ENCODE data around the gene CYP46A1.

Gene CYP46A1

DNA sequence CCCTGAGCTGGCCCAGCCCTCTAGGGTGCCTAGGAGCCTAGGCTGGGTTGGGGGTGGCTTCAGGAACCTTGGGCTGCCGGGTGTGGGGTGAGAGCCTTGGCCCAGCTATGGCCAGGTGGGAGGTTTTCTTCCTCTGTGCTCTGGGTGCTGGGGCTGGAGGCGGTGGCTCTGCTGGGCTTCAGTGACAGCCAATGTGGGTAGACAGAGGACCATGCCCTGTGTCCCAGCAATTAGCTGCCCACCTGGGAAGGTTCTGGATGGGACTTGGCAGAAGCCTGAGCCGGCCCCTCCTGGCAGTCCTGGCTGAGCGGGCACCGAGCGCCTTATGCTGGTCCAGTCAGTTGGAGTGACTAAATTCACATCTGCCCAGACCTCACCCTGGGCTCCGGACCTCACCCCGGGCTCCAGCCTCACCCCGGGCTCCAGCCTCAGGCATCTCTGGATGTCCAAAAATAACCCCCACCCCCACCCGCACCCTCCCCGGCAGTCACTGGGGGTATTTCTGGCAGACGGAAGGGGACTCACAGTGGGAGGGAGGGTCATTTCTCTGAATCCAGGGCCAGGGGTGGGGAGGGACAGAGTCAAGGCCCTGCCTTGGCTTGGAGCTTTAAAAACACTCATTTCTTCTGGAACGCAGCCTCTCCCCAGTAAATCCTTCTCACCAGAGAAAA, 46.9 kb downstream of the CYP46A1 start:
- no peak for DNase-seq (ENCODE audit: low spot score)

DNA sequence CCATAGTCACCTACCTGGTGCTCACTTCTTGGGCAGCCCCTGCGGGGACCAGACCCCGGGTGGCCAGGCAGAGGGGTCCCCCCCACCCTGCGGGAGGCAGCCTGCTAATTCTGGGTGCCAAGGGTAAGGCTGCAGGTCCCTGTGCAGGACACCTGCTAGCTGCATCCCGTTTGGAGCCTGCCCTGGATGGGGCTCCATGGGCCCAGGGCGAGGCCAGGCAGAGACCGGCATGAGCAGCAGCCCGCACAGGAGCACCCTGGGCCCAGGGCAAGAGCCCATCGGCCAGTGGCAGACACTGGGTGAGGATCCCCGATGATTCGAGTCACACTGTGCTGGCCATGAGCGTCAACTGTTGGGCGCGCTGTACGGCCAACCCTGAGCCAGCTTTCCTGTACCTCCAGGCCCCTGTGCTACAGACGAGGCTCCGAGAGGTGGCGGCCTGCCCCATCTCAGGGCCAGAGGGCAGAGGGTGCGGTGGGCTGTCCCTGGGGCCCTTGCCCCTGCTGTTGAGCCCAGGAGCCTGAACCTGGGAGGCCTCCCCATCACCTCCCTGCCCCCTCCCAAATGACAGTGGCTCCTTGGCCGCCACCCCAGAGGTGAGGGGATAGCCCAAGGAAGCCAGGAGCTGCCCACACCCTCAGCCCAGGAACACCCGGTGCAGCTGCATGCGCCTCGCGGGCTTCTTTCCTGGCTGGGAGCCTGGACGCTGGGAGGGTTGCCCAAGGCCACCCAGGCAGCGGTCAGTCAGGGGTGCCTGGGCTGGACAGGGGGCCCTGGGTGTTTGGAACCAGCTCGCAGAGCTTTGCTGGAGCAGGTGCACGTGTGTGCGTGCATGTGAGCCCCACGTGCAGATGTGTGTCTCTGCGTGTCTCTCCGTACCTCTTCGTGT, 47.7 kb downstream of the CYP46A1 start:
- no peak for DNase-seq (ENCODE audit: low spot score)

DNA sequence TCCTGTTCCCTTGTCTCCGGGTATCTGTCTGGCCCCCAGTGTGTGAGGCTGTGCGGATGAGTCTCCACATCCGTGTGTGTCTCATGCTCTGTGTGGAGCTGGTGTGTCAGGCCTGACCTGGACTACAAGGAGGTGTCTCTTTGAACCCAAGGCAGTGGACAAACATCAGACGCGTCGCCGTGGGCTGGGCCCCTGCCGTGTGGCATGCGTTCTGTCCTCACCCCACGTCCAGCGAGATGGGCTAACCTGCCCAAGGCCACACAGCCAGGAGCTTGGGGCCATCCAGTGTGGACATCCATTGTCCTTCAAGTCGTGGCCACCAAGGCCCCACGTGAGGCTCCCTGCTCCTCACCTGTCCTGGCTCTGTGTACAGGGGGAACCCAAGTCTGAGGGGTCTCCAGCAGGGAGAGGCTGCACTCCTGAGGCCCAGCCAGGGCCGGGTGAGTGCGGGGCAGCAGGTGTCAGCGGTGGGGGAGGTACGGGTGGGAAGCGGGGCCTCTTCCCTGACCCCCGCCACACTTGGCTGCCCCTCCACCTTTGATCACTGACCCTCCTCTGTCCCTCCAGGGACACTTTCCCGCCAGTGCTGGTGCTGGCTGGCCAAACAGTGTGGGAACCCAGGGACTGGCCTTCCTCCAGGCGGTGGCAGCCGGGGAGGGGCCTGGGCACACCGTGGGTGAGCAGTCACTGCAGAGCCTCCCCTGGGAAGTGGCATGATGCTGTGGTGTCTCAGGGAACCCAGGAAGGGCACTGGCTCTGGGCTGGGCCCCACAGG, 48.5 kb downstream of the CYP46A1 start:
- no peak for DNase-seq (ENCODE audit: low spot score)

DNA sequence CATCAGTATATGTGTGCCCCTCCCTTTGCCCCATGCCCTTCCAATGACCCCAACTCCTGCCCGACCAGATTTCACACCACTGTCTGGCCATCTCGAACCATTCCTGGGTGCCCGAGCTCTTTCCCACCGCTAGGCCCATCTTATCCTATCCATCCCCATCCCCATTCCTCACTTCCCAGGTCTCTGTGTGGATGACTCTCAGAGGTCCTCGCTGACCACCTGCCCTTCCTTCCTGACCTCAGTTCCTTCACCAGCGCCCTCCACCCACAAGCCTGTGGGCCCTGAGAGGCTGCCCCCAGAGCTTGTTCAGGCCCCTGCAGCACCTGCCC, 49.1 kb downstream of the CYP46A1 start:
- no peak for DNase-seq (ENCODE audit: low spot score)

DNA sequence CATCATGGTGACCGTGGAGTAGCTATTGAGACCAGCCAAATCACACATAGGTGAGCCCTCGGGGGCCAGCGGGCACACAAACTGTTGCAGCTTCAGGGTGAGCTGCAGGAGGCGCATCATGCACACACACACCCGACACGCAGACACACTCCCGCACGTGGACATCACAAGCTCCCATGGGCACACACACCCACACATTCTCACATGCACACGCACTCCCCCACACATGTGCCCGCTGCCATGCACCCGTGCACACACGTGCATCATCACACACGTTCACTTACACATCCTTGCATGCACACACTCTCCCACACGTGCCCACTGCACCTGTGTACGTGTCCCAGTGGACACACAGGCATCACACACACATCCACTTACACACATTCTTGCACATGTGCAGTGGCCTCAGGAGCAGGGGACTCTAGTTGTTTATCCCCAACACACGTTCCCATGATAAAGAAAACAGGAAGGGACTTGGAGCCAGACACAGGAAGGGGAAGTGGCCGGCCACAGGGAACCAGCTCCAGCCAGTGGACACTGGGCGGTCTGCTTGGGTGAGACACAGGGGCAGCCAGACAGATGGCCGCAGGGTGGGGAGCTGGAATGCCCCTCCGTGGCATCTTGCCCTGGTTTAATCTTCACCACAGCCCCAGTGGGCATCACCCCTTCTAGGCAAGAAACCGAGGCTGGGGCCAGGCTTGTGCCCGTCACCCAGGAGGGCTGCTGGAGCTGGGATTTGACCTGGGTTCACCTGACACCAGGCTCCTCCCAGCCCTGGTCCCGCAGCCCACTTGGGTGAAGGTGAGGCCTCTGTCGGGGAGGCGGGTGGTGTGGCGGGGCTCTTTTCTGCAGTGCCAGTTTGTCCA, 49.7 kb downstream of the CYP46A1 start:
- DNase-seq (ENCODE audit: low spot score) = no peak

DNA sequence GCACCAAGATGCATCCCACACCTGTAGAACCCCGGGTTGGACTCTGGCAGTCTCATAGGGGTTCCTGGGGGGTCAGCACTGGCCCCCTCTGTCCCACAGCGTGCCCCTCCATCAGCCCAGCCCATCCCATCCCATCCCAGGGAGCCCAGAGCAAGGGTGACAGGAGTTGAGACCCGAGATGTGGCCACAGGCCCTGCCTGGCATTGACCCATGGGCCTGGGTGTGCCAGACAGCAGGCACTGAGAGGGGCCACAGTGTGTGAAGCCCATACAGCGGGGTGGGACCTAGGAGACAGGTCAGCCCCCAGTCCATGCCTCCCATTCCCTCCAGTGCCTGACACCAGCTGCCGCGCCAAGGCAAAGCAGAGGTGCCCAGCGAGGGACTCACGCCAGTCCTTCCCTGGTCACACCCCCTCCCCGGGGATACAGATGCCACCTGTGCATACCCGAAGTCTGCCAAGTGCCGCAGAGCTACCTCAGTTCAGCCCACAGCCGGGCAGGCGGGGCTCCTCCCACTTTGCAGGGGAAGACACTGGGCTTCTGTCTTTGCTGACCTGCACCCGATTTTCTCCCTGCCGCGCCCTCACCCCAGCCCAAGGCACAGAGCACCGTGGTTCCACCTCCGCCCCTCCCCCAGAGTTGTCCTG, 50.4 kb downstream of the CYP46A1 start:
- DNase-seq (ENCODE audit: low spot score) = no peak

DNA sequence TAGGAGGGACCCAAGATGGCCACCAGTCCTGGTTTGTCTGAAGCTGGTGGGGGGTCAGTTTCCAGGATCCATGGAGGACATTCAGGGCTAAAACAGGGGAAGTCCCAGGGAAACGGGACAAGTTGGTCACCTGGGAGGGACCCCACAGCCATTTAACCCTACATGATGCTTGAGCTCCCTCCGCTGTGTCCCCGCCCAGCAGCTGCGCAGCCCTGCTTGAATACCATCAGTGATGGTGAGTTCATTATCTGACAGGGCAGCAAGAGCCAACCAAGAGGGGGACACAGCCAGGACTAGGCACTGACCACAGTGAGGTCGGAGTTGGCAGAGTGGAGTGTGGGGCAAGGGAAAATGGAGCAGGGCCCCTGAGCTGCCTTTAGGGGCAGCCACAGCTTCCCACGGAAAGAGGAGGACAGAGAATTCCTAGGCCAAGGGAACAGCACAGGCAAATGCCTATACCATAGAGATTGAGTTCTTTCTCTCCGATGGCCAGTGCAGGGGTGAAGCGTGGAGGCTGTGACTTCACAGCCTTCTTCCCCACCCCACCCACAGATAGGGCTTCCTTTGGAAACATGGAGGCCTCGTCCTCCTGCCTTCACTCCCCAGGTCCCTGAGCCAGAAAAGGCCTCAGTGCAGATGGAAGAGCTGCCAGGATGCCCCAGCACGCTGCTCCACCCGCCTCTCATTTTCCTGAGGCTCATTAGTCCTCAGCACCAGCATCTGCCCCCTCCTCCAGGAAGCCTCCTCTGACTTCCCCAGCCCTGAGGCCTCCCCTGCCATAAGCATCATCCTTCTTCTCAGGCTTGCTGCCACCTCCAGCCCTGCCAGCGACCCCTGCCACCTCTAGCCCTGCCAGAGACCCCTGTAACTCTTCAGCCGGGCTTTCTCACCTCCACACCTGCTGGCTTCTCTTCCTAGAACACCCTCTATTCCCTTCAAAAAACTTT, 51.4 kb downstream of the CYP46A1 start:
- DNase-seq (ENCODE audit: low spot score) = no peak

DNA sequence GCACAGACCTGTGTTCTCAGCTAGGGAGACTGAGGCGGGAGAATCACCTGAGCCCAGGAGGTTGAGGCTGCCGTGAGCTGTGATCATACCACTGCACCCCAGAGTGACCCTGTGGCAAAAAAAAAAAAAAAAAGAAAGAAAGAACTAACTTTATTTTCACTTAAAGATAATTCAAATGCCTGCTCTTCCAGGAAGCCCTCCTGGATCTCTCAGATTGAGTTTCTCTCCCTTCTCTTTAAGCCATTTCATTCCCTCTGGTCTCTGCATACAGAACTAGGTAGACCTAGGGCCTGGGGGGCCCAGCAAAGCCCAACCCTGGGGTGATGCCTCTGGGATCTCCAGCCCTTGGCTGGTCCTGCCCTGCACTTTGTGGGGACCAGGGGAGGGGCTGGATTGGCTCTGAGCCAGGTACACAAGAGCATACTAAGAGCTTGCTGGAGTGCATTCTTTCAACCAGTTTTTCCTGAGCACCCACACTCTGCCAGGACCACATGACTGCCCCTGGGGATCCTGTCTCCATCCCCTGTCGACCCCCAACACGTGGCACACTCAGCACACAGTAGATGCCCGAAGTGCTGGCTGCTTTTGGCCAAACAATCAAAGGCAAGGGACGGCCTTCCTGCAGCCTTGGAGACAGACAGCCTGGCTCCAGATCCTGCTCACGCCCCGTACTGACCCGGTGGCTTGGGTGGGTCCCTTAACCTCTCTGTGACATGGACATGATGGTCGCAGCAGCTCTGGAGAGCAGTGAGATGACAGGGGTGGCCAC, 52.7 kb downstream of the CYP46A1 start:
- DNase-seq (ENCODE audit: low spot score) = no peak

DNA sequence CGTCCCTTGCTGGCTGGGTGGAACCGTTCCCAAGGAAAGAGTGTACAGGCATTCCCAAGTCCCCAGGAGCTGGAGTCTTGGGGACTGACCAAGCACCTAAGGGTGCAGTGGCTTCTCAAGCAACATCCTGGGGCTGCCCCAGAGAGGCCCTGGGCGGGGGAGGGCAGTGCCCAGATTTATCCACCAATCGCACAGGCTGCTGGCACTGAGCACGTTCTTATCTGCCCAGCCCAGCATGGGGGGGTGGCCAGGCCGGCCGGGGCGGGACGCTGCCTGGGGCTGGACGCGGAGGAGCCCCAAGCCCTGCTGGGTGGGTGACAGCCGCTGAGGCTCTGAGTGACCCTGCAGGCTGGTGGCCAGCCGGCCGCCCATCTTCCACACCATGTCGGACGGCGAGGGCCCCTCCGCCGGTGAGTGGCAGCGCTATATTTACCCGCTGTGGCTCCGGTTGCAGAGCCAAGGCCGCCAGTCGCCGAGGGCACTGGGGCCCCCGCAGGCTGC, 53.4 kb downstream of the CYP46A1 start:
- no peak for DNase-seq (ENCODE audit: low spot score)

DNA sequence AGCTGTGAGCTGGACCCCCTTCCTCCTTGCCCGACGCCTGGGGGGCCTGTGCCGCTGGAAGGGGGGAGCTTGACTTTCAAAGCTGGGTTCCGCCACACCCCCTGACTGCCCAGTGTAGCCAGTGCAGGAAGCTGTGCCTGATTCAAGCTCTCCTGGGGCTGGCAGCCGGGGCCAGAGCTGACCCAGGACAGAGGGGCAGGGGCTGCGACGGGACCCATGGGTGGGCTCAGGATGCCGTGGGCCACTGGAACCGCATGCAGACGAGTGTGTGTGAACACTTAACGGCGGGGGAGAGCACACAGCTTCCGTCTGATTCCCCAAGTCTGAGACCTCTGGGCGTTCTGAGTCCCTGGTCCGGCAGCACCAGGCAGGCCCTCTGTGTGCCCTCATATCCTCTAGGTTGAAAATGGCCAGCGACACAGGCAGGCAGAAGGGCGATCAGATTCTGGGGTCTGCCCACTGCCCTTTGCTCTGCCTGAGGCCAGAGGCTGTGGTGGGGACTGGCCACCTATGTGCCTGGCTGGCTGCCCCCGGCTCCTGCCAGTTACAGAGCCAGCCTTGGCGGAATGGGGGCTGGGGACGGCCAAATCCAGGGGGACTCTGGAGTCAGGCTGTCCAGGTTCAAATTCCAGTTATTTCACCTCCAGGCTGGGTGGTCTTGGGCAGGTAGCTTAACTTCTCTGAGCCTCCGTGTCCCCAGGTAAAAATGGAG, 54.0 kb downstream of the CYP46A1 start:
- no peak for DNase-seq (ENCODE audit: low spot score)

DNA sequence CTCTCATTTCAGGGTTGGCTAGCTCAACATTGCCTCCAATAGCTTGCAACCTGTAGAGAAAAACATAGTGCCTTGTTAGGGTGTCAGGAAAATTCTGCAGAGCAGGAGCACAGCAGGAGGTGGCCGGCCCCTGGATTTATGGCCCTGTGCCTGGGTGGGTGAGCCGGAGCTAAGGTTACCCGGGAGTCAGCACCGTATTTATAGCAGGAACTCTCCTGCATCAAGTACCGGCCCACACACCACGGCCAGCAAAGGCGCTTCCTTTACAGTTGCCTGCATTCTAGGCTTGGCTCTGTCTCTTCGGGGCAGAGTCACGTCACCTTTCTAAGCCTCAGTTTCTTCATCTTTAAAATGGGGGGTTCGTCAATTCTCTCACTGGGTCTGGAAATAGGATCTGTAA, 56.3 kb downstream of the CYP46A1 start:
- DNase-seq (ENCODE audit: low spot score) = no peak

DNA sequence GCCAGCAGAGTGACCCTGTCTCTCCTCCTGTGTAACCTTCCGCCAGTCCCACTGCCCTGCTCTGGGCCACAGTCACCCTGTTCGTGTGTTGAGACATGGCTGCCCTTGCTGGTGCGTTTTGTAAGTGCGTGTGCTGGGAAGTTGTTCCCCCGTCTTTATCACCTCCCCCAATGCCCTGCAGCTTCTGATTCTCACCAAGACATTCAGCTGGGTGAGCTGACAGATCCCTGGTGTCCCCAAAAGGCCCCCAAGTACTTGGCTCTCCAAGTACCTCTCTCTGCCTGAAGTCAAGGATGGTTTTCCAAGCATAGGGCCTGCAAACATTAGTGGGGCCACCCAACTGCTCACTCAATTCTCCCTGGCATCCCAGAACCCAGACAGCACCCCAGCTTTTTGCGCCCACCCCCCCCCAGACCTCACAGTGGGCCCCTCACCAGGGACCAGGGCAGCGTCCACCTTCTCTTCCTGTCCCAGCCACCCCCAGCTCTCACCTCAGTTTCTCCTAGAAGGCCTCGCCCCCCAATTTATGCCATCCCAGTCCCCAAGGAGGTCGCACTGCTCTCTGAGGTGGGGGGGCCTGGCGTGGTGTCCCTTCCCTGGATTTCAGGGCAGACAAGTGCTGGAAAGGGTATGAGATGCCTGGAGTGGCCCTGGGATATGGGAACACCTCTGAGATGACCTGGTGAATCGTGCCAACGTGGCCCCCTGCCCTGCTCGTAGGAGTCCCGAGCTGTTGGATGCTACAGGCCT, 57.3 kb downstream of the CYP46A1 start:
- no peak for DNase-seq (ENCODE audit: low spot score)

DNA sequence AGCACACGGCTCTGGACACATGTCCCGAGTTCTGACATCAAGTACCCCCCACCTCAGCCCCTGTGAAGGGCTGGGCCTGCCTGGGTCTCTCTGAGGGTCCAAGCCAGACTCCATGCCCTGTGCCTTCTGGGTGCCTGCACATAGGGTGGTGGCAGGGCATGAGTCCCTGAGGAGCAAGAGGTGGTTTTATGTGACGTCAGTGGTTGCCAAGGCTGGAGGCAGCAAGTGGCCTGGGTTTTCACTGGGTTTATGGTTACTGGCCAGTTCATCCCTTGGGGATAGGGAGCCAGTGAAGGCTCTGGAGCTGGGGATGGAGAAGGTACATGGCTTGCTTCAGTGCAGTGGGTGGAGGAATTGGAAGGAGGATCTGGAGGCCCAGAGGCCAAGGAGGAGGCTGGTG, 58.0 kb downstream of the CYP46A1 start:
- DNase-seq (ENCODE audit: low spot score) = no peak

DNA sequence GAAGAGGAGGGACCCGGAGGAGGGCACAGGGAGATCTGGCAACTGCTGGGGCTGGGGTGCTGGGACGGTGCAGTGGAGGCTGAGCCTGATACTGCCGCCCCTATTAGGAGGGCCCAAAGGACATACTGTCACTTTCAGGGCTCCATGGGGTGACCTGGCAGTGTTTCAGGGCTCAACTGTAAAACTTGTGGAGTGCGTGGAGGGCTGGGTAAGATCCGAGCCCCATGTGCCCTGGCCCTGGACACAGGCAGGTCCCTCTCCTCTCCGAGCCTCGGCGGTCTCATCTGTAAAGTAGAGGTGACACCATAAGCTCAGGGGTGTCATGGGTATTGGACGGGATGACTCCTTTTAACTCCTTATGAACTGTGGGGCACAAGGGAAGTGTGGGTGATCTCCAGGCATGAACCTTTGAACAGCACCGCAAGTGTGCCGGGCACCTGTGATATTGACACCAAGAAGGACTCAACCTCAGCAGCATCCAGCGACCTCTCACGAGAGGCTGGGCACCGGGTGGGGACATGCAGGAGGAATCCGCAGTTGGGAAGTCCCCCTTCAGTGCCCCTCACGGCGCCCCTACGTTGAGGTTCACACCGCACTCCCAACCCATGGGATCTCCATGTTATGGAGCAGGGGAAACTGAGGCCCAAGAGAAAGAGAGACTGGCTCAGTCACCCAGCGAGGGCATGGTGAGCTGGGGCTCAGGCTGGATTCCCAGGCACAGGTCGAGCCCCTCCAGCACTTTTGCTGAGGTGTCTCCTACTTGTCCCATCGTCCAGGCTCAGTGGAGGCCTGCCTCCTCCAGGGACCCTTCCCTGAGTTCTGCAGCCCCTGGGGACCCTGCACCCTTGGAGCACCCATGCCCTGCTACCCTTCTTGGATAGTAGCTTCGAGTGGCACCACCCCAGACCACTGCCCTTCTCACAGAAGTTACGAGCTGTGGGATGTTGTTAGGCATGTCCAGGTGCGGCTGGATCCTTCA, 58.7 kb downstream of the CYP46A1 start:
- no peak for DNase-seq (ENCODE audit: low spot score)

DNA sequence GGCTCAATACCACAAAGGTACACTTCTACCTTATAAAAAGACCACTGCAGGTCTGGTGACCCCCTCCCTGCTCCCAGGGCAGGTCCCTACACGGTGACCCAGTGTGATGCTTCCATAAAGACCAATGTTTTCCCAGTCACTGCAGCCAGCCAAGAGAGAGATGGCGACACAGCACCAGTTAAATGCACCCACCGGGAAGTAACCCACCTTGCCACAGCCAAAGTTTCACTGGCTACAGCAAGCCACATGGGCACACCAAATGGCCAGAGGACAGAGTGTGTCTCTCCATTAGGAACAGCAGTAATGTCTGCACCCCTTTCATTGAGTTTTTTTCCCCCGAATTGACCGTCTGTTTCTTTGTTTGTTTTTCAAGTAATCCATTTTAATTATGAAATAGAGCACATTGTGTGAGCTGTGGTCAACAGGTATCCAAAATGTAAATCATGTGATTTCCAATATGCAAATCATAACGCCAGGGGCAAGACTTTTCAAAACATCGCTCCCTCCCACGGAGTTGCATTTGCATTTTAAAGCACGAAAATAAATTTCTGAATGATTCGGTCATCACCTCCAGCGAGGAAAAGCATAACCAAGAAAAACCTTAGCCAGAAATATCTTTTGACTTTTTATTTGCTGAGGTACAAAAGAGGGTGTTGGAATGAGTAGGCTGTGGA, 60.2 kb downstream of the CYP46A1 start:
- no peak for DNase-seq (ENCODE audit: low spot score)

DNA sequence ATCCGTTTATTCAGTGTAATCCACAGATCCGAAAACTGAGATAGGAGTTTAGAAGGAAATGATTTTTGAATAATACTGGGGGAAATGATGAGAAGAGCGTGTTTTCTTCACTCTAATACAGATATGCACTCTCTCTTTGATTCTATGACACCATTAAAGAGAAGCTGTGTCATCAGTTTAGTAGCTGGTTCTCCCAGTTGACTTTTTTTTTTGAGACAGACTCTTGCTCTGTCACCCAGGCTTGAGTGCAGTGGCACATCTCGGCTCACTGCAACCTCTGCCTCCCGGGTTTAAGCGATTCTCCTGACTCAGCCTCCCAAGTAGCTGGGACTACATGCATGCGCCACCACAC, 60.8 kb downstream of the CYP46A1 start:
- no peak for DNase-seq (ENCODE audit: low spot score)

Measured in activated CD4-positive, alpha-beta T cell treated with anti-CD3 and anti-CD28 coated beads, Interleukin-2, Interleukin-4, amounts not matched to agents 100 ng/mL and 50 ng/mL, durations not matched to agents 16 hours and 8 hours (primary cell).